ENCODE measurements around the gene GRID1.

The GRID1 gene

DNA sequence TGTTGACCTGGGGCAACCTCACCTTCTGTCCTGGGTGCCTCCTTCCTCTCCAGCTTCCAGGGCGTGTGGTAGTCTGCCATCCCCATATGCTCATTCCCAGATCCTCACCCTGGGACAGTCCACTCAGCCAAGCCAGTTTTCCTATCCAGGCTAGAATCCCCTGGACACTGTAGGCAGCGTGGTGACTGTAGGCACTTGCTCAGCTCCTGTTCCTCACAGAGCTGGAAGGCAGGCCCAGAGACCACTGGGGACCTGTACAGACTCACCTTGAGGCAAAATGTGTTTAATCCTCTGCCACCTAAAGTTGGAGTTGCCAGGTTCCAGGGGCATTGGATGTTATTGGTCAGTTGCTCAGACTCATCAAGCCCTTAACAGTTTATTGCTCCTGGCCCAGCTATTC is 2.4 kb upstream of the GRID1 start:
- no peak for DNase-seq (ENCODE audit: low spot score)

DNA sequence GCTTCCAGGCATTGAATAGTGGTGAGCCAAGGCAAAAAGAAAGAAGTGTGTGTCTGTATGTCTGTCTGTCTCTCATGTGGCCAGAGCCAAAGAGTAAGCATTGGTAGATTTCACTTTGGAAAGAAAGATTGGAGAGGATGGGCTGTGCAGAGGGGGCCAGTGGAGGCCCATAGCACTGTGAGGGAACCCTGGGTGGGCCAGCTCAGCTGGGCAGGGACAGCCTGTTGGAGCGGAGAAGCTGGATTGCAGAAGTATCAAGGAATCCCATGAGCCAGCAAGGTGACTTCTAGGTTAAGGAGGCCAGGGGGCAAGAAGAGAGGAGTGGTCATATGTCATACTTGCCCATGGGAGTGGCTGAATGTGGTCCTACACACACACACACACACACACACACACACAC is 1.5 kb upstream of the GRID1 start:
- no peak for DNase-seq (ENCODE audit: low spot score)

DNA sequence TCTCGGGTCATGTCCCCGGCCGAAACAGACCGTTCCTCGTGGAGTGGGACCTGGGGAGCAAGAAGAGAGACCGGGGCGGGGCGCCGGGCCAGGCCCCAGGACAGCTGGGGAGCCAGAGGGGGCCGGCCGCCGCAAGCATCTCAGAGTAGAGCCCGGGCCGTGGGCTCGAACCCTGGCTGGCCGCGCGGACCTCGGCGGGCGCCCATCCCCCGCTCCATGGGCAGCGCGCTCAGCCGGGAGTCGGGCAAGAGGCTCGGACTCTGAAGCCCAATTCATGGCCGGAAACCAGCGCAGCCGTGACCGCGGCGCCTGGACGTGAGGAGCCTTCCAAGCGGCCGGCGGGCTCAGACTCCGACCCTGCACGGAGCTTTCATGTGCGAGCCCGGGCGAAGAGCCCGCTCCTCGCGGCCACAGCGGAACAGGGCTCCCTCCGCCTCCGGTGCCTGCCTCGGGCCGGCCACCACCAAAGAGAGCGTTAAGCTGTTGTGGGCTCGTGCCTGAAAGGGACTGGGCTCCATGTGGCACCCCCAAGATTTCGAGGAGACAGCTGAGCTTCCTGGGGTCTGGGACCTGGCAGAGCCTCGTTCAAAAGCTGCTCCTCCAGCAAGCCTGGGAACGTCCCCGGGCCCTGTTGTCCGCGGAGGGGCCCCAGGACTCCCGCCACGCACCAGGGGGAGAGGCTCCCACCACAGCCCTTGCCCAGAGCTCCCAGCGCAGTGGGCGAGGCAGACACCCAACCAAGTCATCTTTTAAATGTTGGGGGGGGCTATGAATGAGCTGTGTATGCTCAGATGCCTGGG is 757 bp upstream of the GRID1 start:
- DNase-seq (ENCODE audit: low spot score) = no peak

DNA sequence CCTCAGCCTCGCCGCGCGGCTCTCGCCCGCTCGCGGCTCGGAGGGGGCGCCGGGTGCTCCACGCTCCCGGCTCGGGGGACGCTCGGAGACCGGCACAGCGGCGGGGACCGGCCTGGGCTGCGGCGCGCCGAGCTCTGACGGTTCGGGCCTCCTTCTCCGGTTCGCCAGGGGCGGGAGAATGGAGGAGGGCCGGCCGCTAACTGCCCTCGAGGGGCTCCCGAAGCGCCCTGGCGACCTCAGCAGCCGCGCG is 232 bp upstream of the GRID1 start:
- DNase-seq (ENCODE audit: low spot score) = no peak

DNA sequence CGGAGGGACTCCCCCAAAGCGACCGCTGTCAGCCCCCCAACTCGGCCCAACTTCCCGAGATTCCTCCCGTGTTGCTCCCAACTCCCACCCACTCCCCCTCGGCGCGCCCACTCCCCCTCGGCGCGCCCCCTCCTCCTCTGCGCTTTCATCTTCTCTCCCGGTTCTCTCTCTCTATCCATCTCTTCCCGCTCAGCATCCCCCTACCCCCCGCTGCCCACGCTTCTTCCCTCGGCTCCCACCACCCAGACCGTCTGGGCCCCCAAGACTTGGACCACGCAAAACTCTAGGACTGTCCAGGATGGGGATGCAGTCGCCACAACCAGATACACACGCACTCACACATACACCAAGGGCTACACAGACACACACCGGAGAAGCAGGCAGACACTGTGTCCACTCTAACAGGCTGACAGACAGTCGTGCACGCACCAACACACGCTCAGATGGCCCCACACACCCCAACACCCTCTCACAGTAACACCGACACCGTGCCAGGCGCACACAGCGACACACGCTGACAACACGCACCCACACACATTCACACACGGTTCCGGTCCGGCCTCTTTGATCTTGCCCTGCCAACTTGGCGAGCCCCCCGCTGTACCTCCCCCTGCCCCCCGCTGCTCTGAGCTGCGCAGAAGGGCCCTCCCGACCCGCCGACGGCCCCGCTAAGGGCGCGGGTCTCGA is 1.1 kb downstream of the GRID1 start:
- DNase-seq (ENCODE audit: low spot score) = no peak

DNA sequence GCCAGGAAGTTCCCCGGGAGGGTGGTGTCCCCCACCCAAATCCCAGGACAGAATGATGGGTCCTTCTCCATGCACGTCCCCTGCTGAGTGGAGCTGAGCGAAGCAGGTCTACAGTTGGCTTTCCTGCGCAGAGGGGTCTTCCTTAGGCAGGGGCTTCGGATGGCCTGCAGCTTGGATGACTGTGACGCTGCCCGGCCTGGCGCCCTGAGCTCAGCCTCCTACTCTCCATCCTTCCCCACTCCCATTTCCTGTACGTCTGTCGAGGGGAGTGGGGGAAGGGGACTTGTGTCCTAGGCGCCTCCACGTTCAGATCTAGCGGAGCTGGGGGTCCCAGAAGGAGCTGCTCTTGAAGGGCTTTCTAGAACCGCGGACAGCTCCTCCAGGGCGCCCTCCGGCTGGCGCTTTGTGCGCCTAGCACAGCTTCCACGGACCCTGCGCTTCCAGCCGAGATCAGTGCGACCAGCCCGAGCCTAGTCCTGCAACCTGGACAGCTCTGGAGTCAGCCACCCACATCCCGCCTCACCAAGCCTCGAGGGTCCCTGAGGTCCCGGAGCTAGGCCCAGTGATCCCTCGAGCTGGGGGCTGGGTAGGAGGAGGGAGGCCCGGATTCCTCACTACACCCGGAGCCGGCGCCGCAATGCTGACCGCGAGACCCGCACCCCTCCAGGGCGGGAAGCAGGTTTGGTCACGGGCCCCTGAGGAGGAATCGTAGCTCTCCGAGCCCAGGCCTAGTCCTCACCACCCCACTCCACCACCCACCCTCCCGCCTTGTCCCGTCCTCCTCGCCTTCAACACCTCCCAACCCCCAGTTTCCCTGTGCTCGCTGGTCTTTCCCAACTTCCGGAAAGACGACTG is 1.9 kb downstream of the GRID1 start:
- no peak for DNase-seq (ENCODE audit: low spot score)

DNA sequence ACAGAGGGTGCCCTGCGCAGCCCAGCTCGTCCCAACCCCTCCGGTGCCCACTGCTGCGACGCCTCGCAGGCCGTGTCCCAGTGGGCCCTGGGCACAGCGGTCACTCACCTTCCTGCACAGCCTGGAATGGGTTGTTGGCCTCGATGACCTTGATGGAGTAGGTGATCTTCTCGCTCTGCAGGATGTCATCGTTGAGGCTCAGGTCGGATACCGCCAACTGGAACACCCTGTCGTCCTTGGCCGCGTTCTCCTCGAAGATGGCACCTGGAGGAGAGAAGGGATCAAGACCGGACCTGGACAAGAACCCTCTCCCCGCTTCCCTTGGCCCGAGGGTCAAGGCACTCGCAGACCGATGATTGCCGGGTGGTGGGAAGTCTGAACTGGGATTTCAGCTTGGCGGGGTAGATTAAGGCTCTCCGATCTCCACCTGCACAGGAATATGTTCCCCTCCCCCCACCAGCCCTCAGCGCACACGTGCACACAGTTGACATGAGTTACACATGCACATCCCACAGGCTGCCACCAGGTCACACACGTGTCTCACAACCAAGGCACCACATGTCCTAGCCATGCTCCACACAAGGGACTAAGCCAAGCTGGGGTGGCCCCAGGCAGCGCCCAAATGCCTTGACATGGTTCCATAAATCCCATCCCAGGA is 2.6 kb downstream of the GRID1 start:
- DNase-seq (ENCODE audit: low spot score) = no peak

DNA sequence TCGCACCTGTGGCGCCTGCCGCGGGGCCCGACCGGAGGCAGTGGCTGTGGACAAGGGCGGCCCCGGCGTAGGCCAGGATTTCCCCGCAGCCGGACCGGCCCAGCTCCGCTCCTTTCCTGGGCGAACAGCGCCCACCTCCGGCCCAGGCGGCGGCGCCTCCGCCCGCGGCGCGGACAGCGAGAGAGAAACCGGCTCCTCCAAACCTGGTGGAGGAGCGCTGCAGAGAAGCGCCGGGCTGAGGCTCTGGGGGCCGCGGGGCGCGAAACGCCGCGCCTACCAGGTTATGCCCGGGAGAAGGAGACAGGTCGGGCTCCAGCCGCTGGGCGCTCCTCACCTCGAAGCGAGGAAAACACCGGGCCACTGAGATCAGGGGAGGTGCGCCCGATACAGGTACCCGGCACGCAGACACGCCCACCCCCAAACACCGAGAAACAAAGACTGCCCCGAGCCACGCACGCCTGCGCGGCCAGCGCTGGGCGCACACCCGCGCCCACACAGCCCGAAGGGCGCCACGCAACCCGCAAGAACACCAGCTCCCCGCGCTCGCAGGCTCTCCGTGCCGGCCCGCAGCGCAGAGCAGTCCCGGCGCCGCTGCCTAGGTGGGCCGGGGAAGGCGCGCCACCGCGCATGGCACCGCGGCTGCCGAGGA is 3.3 kb downstream of the GRID1 start:
- no peak for DNase-seq (ENCODE audit: low spot score)

DNA sequence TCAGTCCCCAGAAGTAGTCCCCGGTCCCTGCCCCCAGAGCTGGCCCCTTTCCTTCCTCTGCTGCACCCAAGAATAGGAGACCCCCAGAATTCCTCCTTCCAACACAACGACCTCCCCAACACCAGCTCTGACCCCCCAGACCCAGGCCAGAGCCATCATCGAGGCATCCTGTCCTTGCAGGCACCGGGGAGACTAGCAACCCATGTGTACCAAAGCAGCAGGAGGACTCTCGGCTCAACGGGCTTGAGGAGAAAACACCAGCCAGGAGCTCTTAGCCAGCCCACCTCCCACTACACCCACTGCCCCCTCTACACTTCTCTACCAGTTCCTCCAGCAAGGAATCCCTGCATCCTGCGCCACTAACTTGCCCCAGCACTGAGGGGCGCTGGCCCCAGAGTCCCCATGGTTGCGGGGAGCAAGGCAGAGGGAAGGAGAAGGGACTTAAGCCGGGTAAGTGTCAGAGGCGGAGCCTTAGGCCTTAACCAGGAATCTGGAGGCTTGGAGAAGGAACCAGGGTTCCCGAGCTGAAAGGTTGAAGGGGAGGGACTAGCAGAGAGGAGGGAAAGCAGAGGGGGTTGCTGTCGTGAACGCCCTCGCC is 3.9 kb downstream of the GRID1 start:
- DNase-seq (ENCODE audit: low spot score) = no peak

DNA sequence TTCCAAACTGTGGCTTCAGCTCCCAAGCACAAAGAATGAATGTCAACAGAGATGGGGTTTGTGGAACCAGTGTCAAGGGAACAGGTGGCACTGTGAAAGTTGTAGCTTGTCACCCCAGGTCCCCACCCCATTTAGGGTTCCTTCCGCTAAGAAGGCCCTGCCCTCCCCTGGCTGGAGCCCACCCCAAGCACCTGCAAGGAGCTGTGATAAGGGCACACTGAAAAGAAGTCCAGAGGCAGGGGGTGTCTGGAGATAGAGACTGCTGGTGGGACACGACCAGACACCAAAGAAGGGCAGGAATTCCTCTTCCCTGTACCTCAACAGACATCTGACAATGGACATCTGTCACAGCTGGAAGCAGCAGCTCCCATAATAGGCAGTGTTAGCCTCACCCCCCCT is 4.5 kb downstream of the GRID1 start:
- DNase-seq (ENCODE audit: low spot score) = no peak

DNA sequence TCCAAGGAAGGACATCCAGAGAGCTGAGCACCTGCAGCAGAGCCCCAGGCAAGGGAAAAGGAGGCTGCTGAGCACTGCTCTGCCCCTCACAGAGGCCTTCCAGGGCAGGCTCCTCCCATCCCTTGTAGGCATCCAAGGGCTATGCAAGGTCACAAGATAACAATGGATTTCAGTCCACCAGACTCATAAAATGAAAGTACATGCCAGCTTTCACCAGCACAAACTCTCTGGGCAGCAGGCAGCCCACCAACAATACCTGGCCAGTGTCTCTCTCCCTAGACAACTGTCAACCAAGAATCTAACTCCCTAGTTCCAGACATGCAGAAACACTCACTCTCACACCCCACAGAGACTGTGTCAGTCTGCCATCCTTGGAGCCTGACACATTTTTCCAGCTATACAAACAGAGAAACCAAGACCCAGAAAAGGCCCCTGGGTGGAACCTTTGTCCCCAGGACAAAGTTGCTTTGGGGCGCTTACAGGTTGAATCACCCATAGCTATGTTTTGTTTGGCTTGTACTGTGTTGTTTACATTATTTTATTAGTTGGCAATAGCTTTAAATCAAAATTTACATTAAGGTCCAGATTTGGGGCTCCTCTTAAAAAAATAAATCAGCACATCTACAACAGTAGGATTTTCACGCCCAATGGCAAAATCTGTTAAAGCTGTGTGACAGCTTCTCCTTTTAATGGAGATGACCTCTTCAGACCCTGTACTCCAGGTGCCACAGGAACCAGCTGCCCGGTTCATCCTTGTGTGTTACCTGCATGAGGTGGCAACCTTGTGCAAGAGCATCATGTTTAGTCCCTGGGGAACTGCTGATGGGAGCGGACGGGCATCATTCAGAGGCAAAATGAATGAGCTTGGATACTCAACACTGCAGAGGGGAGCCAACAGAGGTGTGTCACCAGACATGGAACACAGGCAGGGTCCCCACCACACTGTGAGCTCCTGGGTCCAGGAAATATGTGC is 5.2 kb downstream of the GRID1 start:
- DNase-seq (ENCODE audit: low spot score) = no peak

DNA sequence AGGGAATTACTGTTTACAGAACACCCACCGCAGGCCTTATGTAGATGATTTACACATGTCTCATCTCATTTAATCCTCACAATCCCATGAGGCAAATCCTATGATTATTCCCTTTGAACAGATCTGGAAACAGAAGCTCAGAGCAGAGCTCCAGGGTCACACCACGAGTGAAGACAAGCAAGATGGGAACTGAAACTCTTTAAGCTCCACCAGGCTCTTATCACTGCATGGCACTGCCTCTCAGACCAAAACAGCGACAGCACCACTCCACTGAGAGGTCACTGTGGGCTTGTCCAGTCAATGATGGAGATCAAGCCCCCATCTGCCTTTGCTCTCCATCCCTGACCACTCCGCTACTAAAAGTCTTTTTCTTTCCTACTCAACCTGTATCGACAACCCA is 5.9 kb downstream of the GRID1 start:
- no peak for DNase-seq (ENCODE audit: low spot score)

DNA sequence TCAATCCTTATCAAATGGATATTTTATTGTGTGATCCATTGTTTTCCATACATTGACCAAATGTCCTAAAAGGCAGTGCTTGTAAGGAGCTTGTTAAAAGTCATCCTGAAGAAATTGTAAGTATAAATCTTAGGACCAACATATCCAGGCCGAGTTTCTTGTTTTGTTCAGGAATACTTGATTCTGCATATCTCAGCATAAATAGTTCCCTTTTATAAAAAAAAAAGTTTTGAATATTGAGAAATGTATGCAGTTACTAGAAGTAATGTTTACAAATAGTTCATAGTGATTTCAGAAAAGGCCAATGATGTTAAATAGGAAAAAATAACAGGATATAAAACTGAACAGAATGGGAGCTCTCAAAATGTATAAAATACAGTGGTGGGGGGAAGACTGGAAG is 6.6 kb downstream of the GRID1 start:
- DNase-seq (ENCODE audit: low spot score) = no peak

DNA sequence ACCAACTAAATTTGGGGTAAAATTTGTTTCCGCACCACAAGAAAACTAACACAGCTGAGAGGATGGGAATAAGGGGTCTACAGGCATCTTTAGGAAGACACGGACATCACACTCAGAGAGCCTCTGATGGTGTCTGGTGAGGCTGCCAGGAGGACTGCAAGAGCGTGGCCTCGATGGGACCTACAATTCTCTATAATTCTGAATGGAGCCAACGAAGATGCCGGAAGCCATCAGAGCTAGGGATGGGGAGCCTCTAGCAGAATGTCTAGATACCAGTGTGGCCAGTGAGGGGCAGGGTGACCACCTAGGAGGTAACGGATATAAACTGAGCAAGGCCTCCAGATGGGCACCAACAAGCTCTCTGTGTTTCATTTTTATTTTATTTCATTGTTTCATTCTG is 7.5 kb downstream of the GRID1 start:
- no peak for DNase-seq (ENCODE audit: low spot score)

DNA sequence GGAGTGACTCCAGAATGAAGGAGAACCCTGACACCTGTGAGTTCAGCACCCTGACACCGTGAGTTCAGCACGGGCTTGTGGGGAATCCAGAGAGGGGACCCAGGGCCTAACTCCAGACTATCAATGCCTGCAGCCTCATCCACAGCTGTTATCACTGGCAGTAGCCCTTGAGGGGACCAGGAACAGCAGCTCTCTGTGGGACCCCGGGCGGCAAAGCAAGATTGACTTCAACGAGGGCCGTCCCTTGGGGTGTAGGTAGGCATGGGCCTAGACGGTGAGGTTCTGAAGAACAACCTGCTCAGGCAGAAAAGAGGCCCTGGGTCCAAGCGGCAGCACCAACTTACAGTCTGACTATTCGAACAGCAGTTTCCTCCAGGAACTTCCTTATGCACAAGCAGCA is 8.9 kb downstream of the GRID1 start:
- no peak for DNase-seq (ENCODE audit: low spot score)

DNA sequence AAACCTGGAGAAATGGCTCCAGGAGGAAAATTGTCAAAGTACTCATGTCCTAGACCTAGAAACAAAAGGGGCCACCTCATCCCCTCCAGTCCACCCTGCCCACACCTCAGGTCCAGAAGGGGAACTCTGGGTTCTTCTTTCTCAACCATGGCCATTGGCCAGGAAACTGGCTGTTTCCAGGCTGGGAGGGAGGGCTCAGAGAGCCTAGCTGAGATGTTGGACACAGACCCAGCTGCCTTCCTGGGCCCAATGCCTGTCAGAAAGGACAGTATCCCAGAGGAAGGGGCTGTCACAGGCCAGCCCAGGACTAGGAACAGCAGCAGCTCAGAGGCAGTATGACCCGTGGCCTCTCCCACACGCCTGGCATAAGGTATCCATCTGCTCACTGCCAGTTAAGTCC is 9.6 kb downstream of the GRID1 start:
- DNase-seq (ENCODE audit: low spot score) = no peak

DNA sequence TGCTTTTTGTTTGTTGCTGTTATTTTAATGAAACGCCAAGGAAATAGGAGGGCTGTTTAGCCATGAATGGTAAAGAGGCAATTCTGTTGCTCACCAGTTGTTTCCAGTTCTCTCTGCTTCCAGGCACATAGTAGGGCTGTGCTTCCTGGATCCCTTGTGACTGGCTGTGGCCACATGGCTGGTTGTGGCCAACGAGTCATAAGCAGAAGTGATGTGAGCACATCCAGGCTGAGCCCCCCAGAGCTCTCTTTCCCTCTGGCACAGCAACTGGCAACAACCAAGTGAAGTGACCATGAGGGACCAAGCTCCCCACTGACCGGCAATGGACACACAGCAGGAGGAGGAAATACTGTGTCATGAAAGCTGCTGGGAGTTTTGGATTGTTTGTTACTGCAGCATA is 10.3 kb downstream of the GRID1 start:
- DNase-seq (ENCODE audit: low spot score) = no peak

DNA sequence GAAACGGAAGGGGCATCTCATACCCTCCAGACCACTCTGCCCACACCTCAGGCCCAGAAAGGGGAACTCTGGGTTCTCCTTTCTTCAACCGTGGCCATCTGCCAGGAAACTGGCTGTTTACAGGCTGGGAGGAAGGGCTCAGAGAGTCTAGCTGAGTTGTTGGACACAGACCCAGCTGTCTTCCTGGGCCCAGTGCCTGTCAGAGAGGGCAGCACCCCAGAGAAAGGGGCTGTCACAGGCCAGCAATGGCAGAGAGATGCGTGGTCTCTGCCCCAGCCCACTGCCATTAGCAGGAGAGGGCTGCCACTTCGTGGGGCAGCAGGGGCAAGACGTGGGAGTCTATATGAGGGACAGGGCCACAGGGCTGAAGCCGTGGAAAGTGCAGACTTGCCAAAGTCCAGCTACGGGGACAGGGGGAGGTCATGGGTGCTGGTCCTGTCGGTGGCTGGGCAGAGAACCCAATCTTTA is 11.0 kb downstream of the GRID1 start:
- DNase-seq (ENCODE audit: low spot score) = peak; percentile 28

DNA sequence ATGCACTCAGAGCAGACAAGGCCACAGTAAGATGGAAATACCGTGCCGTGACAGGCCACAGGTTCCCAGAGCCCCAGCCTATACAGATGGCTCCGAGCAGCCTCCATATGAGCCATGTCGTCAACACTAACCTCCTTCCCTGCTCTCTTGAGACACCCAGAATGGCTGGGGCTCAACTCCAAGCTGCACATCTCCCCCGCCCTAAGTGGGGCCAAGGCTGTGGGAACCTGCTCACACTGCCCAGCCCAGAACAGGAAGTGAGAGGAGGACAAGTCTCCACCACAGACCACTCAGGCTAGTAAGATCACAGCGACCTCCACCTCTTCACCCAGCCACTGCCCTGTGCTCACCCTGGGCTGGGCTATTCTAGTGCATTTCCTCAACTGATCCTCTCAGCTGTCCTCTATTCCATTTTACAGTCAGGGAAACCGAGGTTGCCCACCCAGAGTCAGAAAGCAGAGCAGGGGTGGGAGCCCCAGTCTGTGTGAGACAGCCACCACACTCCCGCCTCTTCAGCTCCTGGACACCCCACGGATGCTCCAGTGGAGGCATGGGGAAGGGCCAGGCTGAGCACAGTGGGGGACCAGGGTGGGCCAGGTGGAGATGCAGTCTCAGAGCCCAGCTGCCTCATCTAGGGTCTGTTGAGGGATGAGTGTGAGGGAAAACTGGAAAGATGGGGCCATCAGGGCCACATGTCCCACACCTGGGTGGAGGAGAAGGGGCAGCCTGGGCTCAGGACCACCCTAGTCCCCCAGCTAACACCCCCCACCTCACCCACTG is 11.6 kb downstream of the GRID1 start:
- DNase-seq (ENCODE audit: low spot score) = no peak

Measured in cerebellar cortex (tissue), 1 donor.